HL-60 (cell line): ENCODE measurements around the gene SMAD7.

ENCODE experiments used
- DNase-seq, 2 experiments: peaks; one replicate each; pipeline ENCODE4 v3.0.0-alpha.2; 2010 to 2020; ENCODE audit warnings: low read depth in 1 of 2, low spot score in 1 of 2
- H3K27ac ChIP-seq: fragments of 250-450 bp; sonication (Bioruptor Pico); replicated peaks from 2 replicates; pipeline ENCODE4 v1.5.1; 2020; ENCODE audit warnings: mild to moderate bottlenecking, moderate library complexity
- H3K27me3 ChIP-seq: fragments of 250-450 bp; sonication (Bioruptor Pico); 2 replicates; pipeline ENCODE4 v1.5.1; 2021; ENCODE audit warnings: mild to moderate bottlenecking, moderate library complexity; ENCODE audit not compliant: insufficient read depth, poor library complexity, severe bottlenecking
- H3K4me3 ChIP-seq: replicated peaks from 2 replicates; pipeline ENCODE4 v1.5.1; 2011; ENCODE audit warnings: mild to moderate bottlenecking, control low read depth, low read length; ENCODE audit not compliant: insufficient read depth
- CTCF ChIP-seq: IDR thresholded peaks from one replicate; pipeline ENCODE4 v1.5.1; 2011; ENCODE audit warnings: low read length, control low read depth, inconsistent platforms; ENCODE audit not compliant: insufficient read depth
- GABPA ChIP-seq: IDR thresholded peaks from 2 replicates; pipeline ENCODE4 v1.6.1; 2012; ENCODE audit warnings: low read depth
- POLR2AphosphoS5 ChIP-seq: IDR thresholded peaks from 2 replicates; pipeline ENCODE4 v1.6.1; 2012; ENCODE audit warnings: low read depth
- REST ChIP-seq: IDR thresholded peaks from 2 replicates; pipeline ENCODE4 v1.6.1; 2012; ENCODE audit warnings: low read depth; ENCODE audit not compliant: insufficient replicate concordance
- SPI1 ChIP-seq: IDR thresholded peaks from 2 replicates; pipeline ENCODE4 v1.6.1; 2012; ENCODE audit warnings: low read depth, mild to moderate bottlenecking, borderline replicate concordance

The SMAD7 gene

GRCh38 chr18:48904847-48905394 lies 45.8 kb downstream of the SMAD7 start:
- DNase-seq, result no peak
- Histone ChIP-seq H3K27ac (no peak overlapping the region), H3K27me3 (no peaks in the 10 kb centered on the region), H3K4me3 (no peak overlapping the region)
- no peak for TF ChIP-seq REST
- no peak for TF ChIP-seq POLR2AphosphoS5
- TF ChIP-seq SPI1, result no peak
- no peak for TF ChIP-seq CTCF
- TF ChIP-seq GABPA, result no peak

- no peak for DNase-seq
- no peak overlapping the region for H3K4me3 ChIP-seq
- no peak overlapping the region for H3K27ac ChIP-seq
- no peaks in the 10 kb centered on the region for H3K27me3 ChIP-seq
- TF ChIP-seq GABPA (no peak), CTCF (no peak), SPI1 (no peak), POLR2AphosphoS5 (no peak), REST (no peak)
Observed at GRCh38 chr18:48904091-48904490, 46.7 kb downstream of the SMAD7 start.

GRCh38 chr18:48902856-48903601 lies 47.7 kb downstream of the SMAD7 start:
- Histone ChIP-seq H3K4me3 (no peak overlapping the region), H3K27ac (no peak overlapping the region), H3K27me3 (no peaks in the 10 kb centered on the region)
- DNase-seq, result no peak
- no peak for TF ChIP-seq REST
- TF ChIP-seq GABPA, result no peak
- TF ChIP-seq CTCF, result no peak
- no peak for TF ChIP-seq SPI1
- no peak for TF ChIP-seq POLR2AphosphoS5
